Measurements from ENCODE around the gene MYEF2. TPM values are rescaled to one million over a fixed set of nuclear protein-coding genes. Genes with fewer than 3 reads are reported as not detected.

The MYEF2 gene
- total and polyA plus RNA-seq, 2 donors (not counting 3 experiments of a cell fraction or from before 2014, with no cell fraction given) = 11.6 to 54.8 TPM

DNA sequence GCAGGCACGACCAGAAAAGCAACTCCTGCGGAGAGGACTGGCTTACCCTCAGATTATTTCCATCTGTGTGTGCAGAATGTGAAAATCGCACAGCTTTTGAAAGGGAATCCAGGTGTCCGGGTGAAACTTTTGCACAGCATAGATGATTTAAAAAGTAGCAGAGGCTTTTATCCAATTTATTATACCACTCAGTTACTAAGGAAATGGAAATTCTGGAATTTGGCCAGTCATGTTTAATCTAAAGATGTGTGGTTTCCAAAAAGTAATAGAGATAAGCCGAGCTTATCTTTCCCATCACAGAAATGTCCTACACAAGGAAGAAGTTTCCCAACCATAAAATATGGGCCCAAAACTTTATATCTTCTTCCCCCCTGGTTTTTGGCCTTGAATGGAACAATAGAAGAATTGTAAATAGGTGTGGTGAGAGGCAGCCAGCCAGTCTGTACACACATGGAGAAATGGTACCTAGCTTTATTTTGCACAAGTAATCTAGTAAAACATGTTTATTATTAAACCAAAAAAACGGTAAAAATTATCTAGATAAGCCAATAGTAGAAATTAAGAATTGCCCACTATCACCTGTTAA is 76.6 kb downstream of the MYEF2 start:
- TF ChIP-seq FOS (IDR thresholded peaks at IDR 0.05; ENCODE audit: borderline replicate concordance, insufficient read depth, low read length) = no peak
- no peak for TF ChIP-seq MYC (IDR thresholded peaks at IDR 0.05; ENCODE audit: low read depth, low read length)
- no peak for TF ChIP-seq GATA2 (IDR thresholded peaks at IDR 0.05; ENCODE audit: insufficient read depth, insufficient read length, low read depth, low read length)
- TF ChIP-seq POLR2AphosphoS5 (IDR thresholded peaks at IDR 0.05; ENCODE audit: insufficient read depth, low read depth, low read length) = no peak
- TF ChIP-seq, protein P1, sequence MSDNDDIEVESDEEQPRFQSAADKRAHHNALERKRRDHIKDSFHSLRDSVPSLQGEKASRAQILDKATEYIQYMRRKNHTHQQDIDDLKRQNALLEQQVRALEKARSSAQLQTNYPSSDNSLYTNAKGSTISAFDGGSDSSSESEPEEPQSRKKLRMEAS (IDR thresholded peaks at IDR 0.05; ENCODE audit: insufficient read depth, insufficient read length) = no peak
- TF ChIP-seq EZH2 (IDR thresholded peaks at IDR 0.05; ENCODE audit: borderline replicate concordance, low read depth, low read length, severe bottlenecking) = no peak
- TF ChIP-seq, protein P2, sequence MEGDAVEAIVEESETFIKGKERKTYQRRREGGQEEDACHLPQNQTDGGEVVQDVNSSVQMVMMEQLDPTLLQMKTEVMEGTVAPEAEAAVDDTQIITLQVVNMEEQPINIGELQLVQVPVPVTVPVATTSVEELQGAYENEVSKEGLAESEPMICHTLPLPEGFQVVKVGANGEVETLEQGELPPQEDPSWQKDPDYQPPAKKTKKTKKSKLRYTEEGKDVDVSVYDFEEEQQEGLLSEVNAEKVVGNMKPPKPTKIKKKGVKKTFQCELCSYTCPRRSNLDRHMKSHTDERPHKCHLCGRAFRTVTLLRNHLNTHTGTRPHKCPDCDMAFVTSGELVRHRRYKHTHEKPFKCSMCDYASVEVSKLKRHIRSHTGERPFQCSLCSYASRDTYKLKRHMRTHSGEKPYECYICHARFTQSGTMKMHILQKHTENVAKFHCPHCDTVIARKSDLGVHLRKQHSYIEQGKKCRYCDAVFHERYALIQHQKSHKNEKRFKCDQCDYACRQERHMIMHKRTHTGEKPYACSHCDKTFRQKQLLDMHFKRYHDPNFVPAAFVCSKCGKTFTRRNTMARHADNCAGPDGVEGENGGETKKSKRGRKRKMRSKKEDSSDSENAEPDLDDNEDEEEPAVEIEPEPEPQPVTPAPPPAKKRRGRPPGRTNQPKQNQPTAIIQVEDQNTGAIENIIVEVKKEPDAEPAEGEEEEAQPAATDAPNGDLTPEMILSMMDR (IDR thresholded peaks at IDR 0.05; ENCODE audit: extremely low read depth in 1 of 2, insufficient read depth in 1 of 2, low read depth in 1 of 2, low read length in 2 of 2) = no peak
- no peak for TF ChIP-seq JUN (IDR thresholded peaks at IDR 0.05; ENCODE audit: borderline replicate concordance, insufficient read depth, insufficient read length, low read depth)
- no peak for TF ChIP-seq POLR2A (IDR thresholded peaks at IDR 0.05; ENCODE audit: low read depth, low read length)
- Histone ChIP-seq H3K9me1 (replicated peaks; ENCODE audit: control insufficient read depth, extremely low read depth, insufficient read depth, low read length) (no peaks in the 10 kb centered on the region), H3K27me3 (ENCODE audit: control insufficient read depth in 2 of 2, insufficient read depth in 2 of 2, low read length in 2 of 2) (peaks cover 7 to 16% of the 10 kb centered on the region in 2 experiments), H3K4me1 (ENCODE audit: control insufficient read depth, extremely low read depth, insufficient read depth, low read length) (no peaks in the 10 kb centered on the region), H4K20me1 (replicated peaks; ENCODE audit: control insufficient read depth, extremely low read depth, insufficient read depth, low read length) (no peaks in the 10 kb centered on the region), H3K4me2 (ENCODE audit: insufficient read depth, low read length) (no peak overlapping the region), H3K9me3 (replicated peaks; ENCODE audit: control insufficient read depth, insufficient read depth, low read length) (no peaks in the 10 kb centered on the region), H3K4me3 (replicated peaks in 1 of 3; ENCODE audit: insufficient read depth in 1 of 3, low read depth in 1 of 3, low read length in 3 of 3) (no peak overlapping the region), H3K27ac (ENCODE audit: insufficient read depth, low read depth, low read length) (no peak overlapping the region), H3K9ac (replicated peaks; ENCODE audit: extremely low read depth, insufficient read depth, low read length) (no peak overlapping the region), H2AFZ (ENCODE audit: low read depth, low read length) (no peak overlapping the region), H3K36me3 (ENCODE audit: control insufficient read depth in 2 of 2, extremely low read depth in 1 of 2, insufficient read depth in 2 of 2, low read length in 2 of 2) (no peaks in the 10 kb centered on the region), H3K79me2 (ENCODE audit: control insufficient read depth, insufficient read depth, low read length) (no peaks in the 10 kb centered on the region)
- dilution Hi-C loops (cut with MboI; ENCODE audit: extremely low pct_ligation_motif_present, low sequenced_read_pairs) = no loop called here
- BruUV-seq (replicated peaks) = no TSS peak
- POLR2A ChIA-PET = interaction anchor here (0.7 kb wide), 1 partner anchor 33 kb away, joined by 3 read pairs; no protein-coding TSS in a partner anchor
- intact Hi-C loops (cut with micrococcal nuclease) = no loop called here
- CTCF ChIA-PET = interaction anchor here (1.5 kb wide), 1 partner anchor 16 kb away, joined by 3 read pairs; no protein-coding TSS in a partner anchor
- DNase-seq (ENCODE audit: low read depth, low spot score) = no peak
- no peak for FAIRE-seq
